ENCODE results near the gene PARD6G. TPM values are rescaled to one million over a fixed set of nuclear protein-coding genes. Genes with fewer than 3 reads are reported as not detected.

PARD6G gene
- total RNA-seq, 4 donors from 2014 or later = 0.40 to 3.3 (median 1.3) TPM

- Histone ChIP-seq H3K27me3 (no peaks in the 10 kb centered on the region), H3K4me3 (no peak overlapping the region), H3K4me1 (peaks cover 0 to 2% (median 0%) of the 10 kb centered on the region in 4 donors), H3K27ac (no peak overlapping the region), H3K36me3 (no peaks in the 10 kb centered on the region), H3K9me3 (no peaks in the 10 kb centered on the region)
- TF ChIP-seq POLR2A (IDR thresholded peaks at IDR 0.05) (no peak), POLR2AphosphoS5 (IDR thresholded peaks at IDR 0.05) (no peak), CTCF (IDR thresholded peaks at IDR 0.05) (peak in 4 of 5 experiments; percentile 10 to 32 (median 28))
- intact Hi-C loops (cut with DNase I; ENCODE audit: low total_unique reads) = no loop called here
- in situ Hi-C loops (cut with MboI; ENCODE audit: low pct_ligation_motif_present in 1 of 4, low pct_unique_long_range_greater_than_20kb in 1 of 4, low sequenced_read_pairs in 3 of 4) = no loop called here
- 72 to 92% methylated on average over 2 to 6 of the region's 6 CpGs for WGBS, 2 donors (ENCODE audit: low coverage in 1 of 2)
- DNase-seq = no peak
These were observed 93.0 kb downstream of the PARD6G start for GRCh38 chr18:80154293-80154692.

GRCh38 chr18:80149667-80150066 lies 97.6 kb downstream of the PARD6G start:
- TF ChIP-seq EP300 (IDR thresholded peaks at IDR 0.05; ENCODE audit: low read depth) (no peak), CTCF (IDR thresholded peaks at IDR 0.05) (no peak), POLR2A (IDR thresholded peaks at IDR 0.05) (no peak), POLR2AphosphoS5 (IDR thresholded peaks at IDR 0.05) (no peak)
- intact Hi-C loops (cut with DNase I; ENCODE audit: low total_unique reads) (no loop called here), in situ Hi-C loops (cut with MboI; ENCODE audit: low pct_ligation_motif_present in 1 of 4, low pct_unique_long_range_greater_than_20kb in 1 of 4, low sequenced_read_pairs in 3 of 4) (no loop called here)
- H3K27ac ChIP-seq = no peak overlapping the region
- no peak for DNase-seq
- no peak overlapping the region for H3K4me3 ChIP-seq
- H3K9me3 ChIP-seq = no peaks in the 10 kb centered on the region
- no peaks in the 10 kb centered on the region for H3K36me3 ChIP-seq
- H3K4me1 ChIP-seq = peaks cover 0 to 25% (median 5%) of the 10 kb centered on the region in 4 donors
- H3K27me3 ChIP-seq = no peaks in the 10 kb centered on the region

- Histone ChIP-seq H3K27ac (peak overlapping the region; percentile 62 to 77 (median 70)), H3K9me3 (no peaks in the 10 kb centered on the region), H3K4me3 (peak overlapping the region; percentile 35 to 60 (median 46)), H3K4me1 (peaks cover 0 to 33% (median 5%) of the 10 kb centered on the region in 4 donors), H3K36me3 (no peaks in the 10 kb centered on the region), H3K27me3 (no peaks in the 10 kb centered on the region)
- in situ Hi-C loops (cut with MboI; ENCODE audit: low pct_ligation_motif_present in 1 of 4, low pct_unique_long_range_greater_than_20kb in 1 of 4, low sequenced_read_pairs in 3 of 4) = no loop called here
- whole genome bisulfite sequencing, 2 donors (ENCODE audit: low coverage in 1 of 2) = 50 to 62% methylated on average over 3 to 34 of the region's 34 CpGs
- intact Hi-C loops (cut with DNase I; ENCODE audit: low total_unique reads) = no loop called here
- DNase-seq = no peak
- TF ChIP-seq POLR2AphosphoS5 (IDR thresholded peaks at IDR 0.05) (no peak), POLR2A (IDR thresholded peaks at IDR 0.05) (no peak), EP300 (IDR thresholded peaks at IDR 0.05; ENCODE audit: low read depth) (no peak), CTCF (IDR thresholded peaks at IDR 0.05) (no peak)
These were observed 98.8 kb downstream of the PARD6G start for GRCh38 chr18:80148326-80149199.

- H3K27ac ChIP-seq = peak overlapping the region; percentile 62 to 77 (median 70)
- no peaks in the 10 kb centered on the region for H3K27me3 ChIP-seq
- no peaks in the 10 kb centered on the region for H3K36me3 ChIP-seq
- intact Hi-C loops (cut with DNase I; ENCODE audit: low total_unique reads) (no loop called here), in situ Hi-C loops (cut with MboI; ENCODE audit: low pct_ligation_motif_present in 1 of 4, low pct_unique_long_range_greater_than_20kb in 1 of 4, low sequenced_read_pairs in 3 of 4) (no loop called here)
- TF ChIP-seq POLR2AphosphoS5 (IDR thresholded peaks at IDR 0.05) = peak; percentile 32 to 85 (median 78)
- peak; percentile 74 for TF ChIP-seq POLR2A (IDR thresholded peaks at IDR 0.05)
- no peak for TF ChIP-seq CTCF (IDR thresholded peaks at IDR 0.05)
- TF ChIP-seq EP300 (IDR thresholded peaks at IDR 0.05; ENCODE audit: low read depth) = no peak
- H3K9me3 ChIP-seq = no peaks in the 10 kb centered on the region
- H3K4me1 ChIP-seq = peaks cover 0 to 33% (median 5%) of the 10 kb centered on the region in 4 donors
- WGBS, 2 donors (ENCODE audit: low coverage in 1 of 2) = 18 to 33% methylated on average over 2 to 52 of the region's 52 CpGs
- DNase-seq = peak; percentile 88
- H3K4me3 ChIP-seq = peak overlapping the region; percentile 35 to 60 (median 46)
These were observed 99.6 kb downstream of the PARD6G start for GRCh38 chr18:80147418-80148325.
